Measurements from ENCODE around the gene CRABP1.

GRCh38 chr15:78369161-78369560 lies 29.0 kb downstream of the CRABP1 start:
- TF ChIP-seq EP300 (IDR thresholded peaks at IDR 0.05) (no peak), CTCF (IDR thresholded peaks at IDR 0.05) (no peak), POLR2A (IDR thresholded peaks at IDR 0.05) (no peak)

All from gastroesophageal sphincter (tissue), 3 donors.